Measurements from ENCODE around the gene CFAP97.

The CFAP97 gene

GRCh38 chr4:185183622-185184281 is 20.0 kb downstream of the CFAP97 start:
- Histone ChIP-seq H3K4me2 (ENCODE audit: low read length) (no peak overlapping the region), H3K27me3 (ENCODE audit: insufficient read depth, low read length, poor library complexity) (no peaks in the 10 kb centered on the region), H3K27ac (ENCODE audit: low read depth, low read length) (no peak overlapping the region), H3K79me1 (ENCODE audit: low read length) (no peaks in the 10 kb centered on the region), H3K4me1 (ENCODE audit: control insufficient read depth, low read depth, low read length) (peaks cover 7% of the 10 kb centered on the region), H4K5ac (ENCODE audit: low read length) (no peak overlapping the region), H2BK5ac (ENCODE audit: low read length) (no peak overlapping the region), H3K23ac (ENCODE audit: low read length) (no peak overlapping the region), H2AK5ac (ENCODE audit: low read length) (no peak overlapping the region), H3K18ac (ENCODE audit: low read length) (no peak overlapping the region), H2BK120ac (ENCODE audit: low read depth, low read length) (no peak overlapping the region), H3K56ac (ENCODE audit: low read length) (peak overlapping the region; percentile 12), H3K9ac (ENCODE audit: low read length) (no peak overlapping the region), H2BK15ac (replicated peaks; ENCODE audit: low read depth) (no peak overlapping the region), H3K36me3 (ENCODE audit: control insufficient read depth, insufficient read depth, low read length) (no peaks in the 10 kb centered on the region), H4K8ac (ENCODE audit: low read depth, low read length) (no peak overlapping the region), H3K79me2 (ENCODE audit: control insufficient read depth, insufficient read depth, low read length) (no peaks in the 10 kb centered on the region), H3K4me3 (ENCODE audit: low read length) (no peak overlapping the region), H3K4ac (ENCODE audit: low read depth, low read length) (no peak overlapping the region)
- no CpG with 5 or more reads among the region's 6 CpGs for WGBS (ENCODE audit: extremely low coverage, insufficient coverage, low lambda C conversion rate)
- DNase-seq = peak; percentile 81

GRCh38 chr4:185182239-185182638 is 21.6 kb downstream of the CFAP97 start:
- no peak overlapping the region for H2BK120ac ChIP-seq (ENCODE audit: low read depth, low read length)
- H2AK5ac ChIP-seq (ENCODE audit: low read length) = no peak overlapping the region
- no peak overlapping the region for H3K18ac ChIP-seq (ENCODE audit: low read length)
- no peak overlapping the region for H4K8ac ChIP-seq (ENCODE audit: low read depth, low read length)
- peak overlapping the region; percentile 22 for H3K56ac ChIP-seq (ENCODE audit: low read length)
- no peak overlapping the region for H3K23ac ChIP-seq (ENCODE audit: low read length)
- DNase-seq = peak; percentile 77
- H3K9ac ChIP-seq (ENCODE audit: low read length) = no peak overlapping the region
- no peak overlapping the region for H2BK5ac ChIP-seq (ENCODE audit: low read length)
- H3K79me2 ChIP-seq (ENCODE audit: control insufficient read depth, insufficient read depth, low read length) = no peaks in the 10 kb centered on the region
- H2BK15ac ChIP-seq (replicated peaks; ENCODE audit: low read depth) = no peak overlapping the region
- no peaks in the 10 kb centered on the region for H3K27me3 ChIP-seq (ENCODE audit: insufficient read depth, low read length, poor library complexity)
- H3K4me3 ChIP-seq (ENCODE audit: low read length) = no peak overlapping the region
- no peaks in the 10 kb centered on the region for H3K36me3 ChIP-seq (ENCODE audit: control insufficient read depth, insufficient read depth, low read length)
- peak overlapping the region; percentile 55 for H3K27ac ChIP-seq (ENCODE audit: low read depth, low read length)
- no CpG with 5 or more reads among the region's 2 CpGs for WGBS (ENCODE audit: extremely low coverage, insufficient coverage, low lambda C conversion rate)
- peaks cover 7% of the 10 kb centered on the region for H3K4me1 ChIP-seq (ENCODE audit: control insufficient read depth, low read depth, low read length)
- no peak overlapping the region for H3K4ac ChIP-seq (ENCODE audit: low read depth, low read length)
- H4K5ac ChIP-seq (ENCODE audit: low read length) = no peak overlapping the region
- no peak overlapping the region for H3K4me2 ChIP-seq (ENCODE audit: low read length)
- H3K79me1 ChIP-seq (ENCODE audit: low read length) = no peaks in the 10 kb centered on the region

- Histone ChIP-seq H2BK15ac (replicated peaks; ENCODE audit: low read depth) (no peak overlapping the region), H3K27me3 (ENCODE audit: insufficient read depth, low read length, poor library complexity) (no peaks in the 10 kb centered on the region), H3K4me3 (ENCODE audit: low read length) (no peak overlapping the region), H2BK5ac (ENCODE audit: low read length) (no peak overlapping the region), H2BK120ac (ENCODE audit: low read depth, low read length) (no peak overlapping the region), H3K18ac (ENCODE audit: low read length) (no peak overlapping the region), H3K23ac (ENCODE audit: low read length) (no peak overlapping the region), H2AK5ac (ENCODE audit: low read length) (no peak overlapping the region), H3K27ac (ENCODE audit: low read depth, low read length) (no peak overlapping the region), H3K4ac (ENCODE audit: low read depth, low read length) (no peak overlapping the region), H4K5ac (ENCODE audit: low read length) (no peak overlapping the region), H3K9ac (ENCODE audit: low read length) (no peak overlapping the region), H3K4me2 (ENCODE audit: low read length) (no peak overlapping the region), H3K56ac (ENCODE audit: low read length) (no peak overlapping the region), H3K4me1 (ENCODE audit: control insufficient read depth, low read depth, low read length) (peaks cover 7% of the 10 kb centered on the region), H3K36me3 (ENCODE audit: control insufficient read depth, insufficient read depth, low read length) (no peaks in the 10 kb centered on the region), H4K8ac (ENCODE audit: low read depth, low read length) (no peak overlapping the region), H3K79me1 (ENCODE audit: low read length) (no peaks in the 10 kb centered on the region), H3K79me2 (ENCODE audit: control insufficient read depth, insufficient read depth, low read length) (no peaks in the 10 kb centered on the region)
- no CpG with 5 or more reads among the region's 3 CpGs for WGBS (ENCODE audit: extremely low coverage, insufficient coverage, low lambda C conversion rate)
- no peak for DNase-seq
Observed at GRCh38 chr4:185179488-185179887, 24.3 kb downstream of the CFAP97 start.

GRCh38 chr4:185171373-185172071 is 32.3 kb downstream of the CFAP97 start:
- Histone ChIP-seq H4K8ac (ENCODE audit: low read depth, low read length) (peak overlapping the region; percentile 65), H2BK5ac (ENCODE audit: low read length) (no peak overlapping the region), H2BK120ac (ENCODE audit: low read depth, low read length) (peak overlapping the region; percentile 36), H3K4me3 (ENCODE audit: low read length) (no peak overlapping the region), H3K9ac (ENCODE audit: low read length) (no peak overlapping the region), H3K79me1 (ENCODE audit: low read length) (no peaks in the 10 kb centered on the region), H3K56ac (ENCODE audit: low read length) (peak overlapping the region; percentile 56), H3K36me3 (ENCODE audit: control insufficient read depth, insufficient read depth, low read length) (no peaks in the 10 kb centered on the region), H3K27me3 (ENCODE audit: insufficient read depth, low read length, poor library complexity) (no peaks in the 10 kb centered on the region), H3K27ac (ENCODE audit: low read depth, low read length) (no peak overlapping the region), H3K4ac (ENCODE audit: low read depth, low read length) (no peak overlapping the region), H3K79me2 (ENCODE audit: control insufficient read depth, insufficient read depth, low read length) (no peaks in the 10 kb centered on the region), H2BK15ac (replicated peaks; ENCODE audit: low read depth) (no peak overlapping the region), H3K4me1 (ENCODE audit: control insufficient read depth, low read depth, low read length) (no peaks in the 10 kb centered on the region), H3K18ac (ENCODE audit: low read length) (no peak overlapping the region), H3K23ac (ENCODE audit: low read length) (no peak overlapping the region), H2AK5ac (ENCODE audit: low read length) (no peak overlapping the region), H3K4me2 (ENCODE audit: low read length) (no peak overlapping the region), H4K5ac (ENCODE audit: low read length) (no peak overlapping the region)
- DNase-seq = no peak
- WGBS (ENCODE audit: extremely low coverage, insufficient coverage, low lambda C conversion rate) = no CpG with 5 or more reads among the region's 2 CpGs

GRCh38 chr4:185167234-185167633 is 36.6 kb downstream of the CFAP97 start:
- Histone ChIP-seq H3K27ac (ENCODE audit: low read depth, low read length) (no peak overlapping the region), H3K23ac (ENCODE audit: low read length) (no peak overlapping the region), H3K4me2 (ENCODE audit: low read length) (no peak overlapping the region), H3K27me3 (ENCODE audit: insufficient read depth, low read length, poor library complexity) (no peaks in the 10 kb centered on the region), H3K4ac (ENCODE audit: low read depth, low read length) (no peak overlapping the region), H4K8ac (ENCODE audit: low read depth, low read length) (no peak overlapping the region), H3K18ac (ENCODE audit: low read length) (no peak overlapping the region), H3K79me1 (ENCODE audit: low read length) (no peaks in the 10 kb centered on the region), H3K4me1 (ENCODE audit: control insufficient read depth, low read depth, low read length) (no peaks in the 10 kb centered on the region), H3K56ac (ENCODE audit: low read length) (no peak overlapping the region), H2BK5ac (ENCODE audit: low read length) (no peak overlapping the region), H3K79me2 (ENCODE audit: control insufficient read depth, insufficient read depth, low read length) (no peaks in the 10 kb centered on the region), H3K36me3 (ENCODE audit: control insufficient read depth, insufficient read depth, low read length) (no peaks in the 10 kb centered on the region), H2BK120ac (ENCODE audit: low read depth, low read length) (no peak overlapping the region), H3K4me3 (ENCODE audit: low read length) (no peak overlapping the region), H3K9ac (ENCODE audit: low read length) (no peak overlapping the region), H4K5ac (ENCODE audit: low read length) (no peak overlapping the region), H2AK5ac (ENCODE audit: low read length) (no peak overlapping the region), H2BK15ac (replicated peaks; ENCODE audit: low read depth) (no peak overlapping the region)
- DNase-seq = no peak
- no CpG with 5 or more reads among the region's 9 CpGs for WGBS (ENCODE audit: extremely low coverage, insufficient coverage, low lambda C conversion rate)
